NB4 (cell line): Measurements from ENCODE around the gene CMSS1.

Experiments
- CTCF ChIP-seq: IDR thresholded peaks from one replicate; pipeline ENCODE4 v1.5.1; 2012; ENCODE audit warnings: low read depth, low read length
- MAX ChIP-seq: IDR thresholded peaks from 2 replicates; pipeline ENCODE4 v1.6.1; 2011; ENCODE audit warnings: low read depth, low read length
- POLR2A ChIP-seq: IDR thresholded peaks from 2 replicates; pipeline ENCODE4 v1.6.1; 2011; ENCODE audit warnings: mild to moderate bottlenecking; ENCODE audit not compliant: insufficient read length; ENCODE audit errors: extremely low read depth

DNA sequence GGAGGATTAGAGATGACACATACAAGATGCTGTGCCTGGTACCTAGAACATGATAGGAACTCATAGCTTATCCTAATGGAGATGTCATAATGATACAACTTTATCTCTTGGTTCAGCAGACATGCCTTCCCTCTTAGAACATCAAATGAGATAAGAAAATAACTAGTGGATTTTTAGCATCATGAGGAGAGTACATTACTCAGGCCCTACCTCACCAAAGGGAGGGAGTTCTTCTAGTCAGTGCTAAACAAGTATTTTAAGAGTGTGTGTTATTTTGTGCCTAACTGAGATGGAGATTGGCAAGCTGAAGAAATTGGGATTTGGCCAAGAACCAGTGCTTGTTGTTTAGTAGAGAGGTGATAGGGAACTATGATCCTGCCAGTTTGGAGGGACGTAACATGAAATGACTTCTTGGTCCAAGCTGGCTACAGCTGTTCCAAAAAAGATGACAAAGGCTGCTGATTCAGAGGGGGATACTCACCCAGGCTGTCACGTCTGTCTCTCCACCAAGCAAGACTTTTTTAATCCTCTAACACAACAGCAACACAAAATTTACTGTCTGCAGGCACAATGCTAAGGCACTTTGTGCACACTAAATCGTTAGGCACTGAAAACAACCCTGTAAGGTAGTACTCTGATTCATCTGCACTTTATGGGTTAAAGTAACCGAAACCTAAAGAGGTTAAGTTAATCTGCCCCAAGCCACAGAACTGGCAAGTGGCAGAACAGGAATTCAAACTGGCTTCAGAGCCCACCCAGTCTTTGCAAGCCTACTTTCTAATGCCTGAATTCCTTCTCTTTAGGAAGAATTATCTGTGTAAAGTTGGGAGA, 126.5 kb downstream of the CMSS1 start:
- TF ChIP-seq MAX (no peak), CTCF (no peak), POLR2A (no peak)
